ACC112 (cell line): ENCODE data around the gene SMC3.

Source experiments
- H2AFZ ChIP-seq: fragments of 200-600 bp; sonication (generic); one replicate; pipeline ENCODE4 v1.6.0; 2017; ENCODE audit warnings: antibody characterized with exemption, low read length; ENCODE audit not compliant: unreplicated experiment
- H3K27ac ChIP-seq: fragments of 200-600 bp; sonication (generic); 2 replicates; pipeline ENCODE4 v1.5.1; 2014; ENCODE audit warnings: low read depth, mild to moderate bottlenecking, antibody characterized with exemption, low read length, moderate library complexity
- H3K27me3 ChIP-seq: fragments of 200-600 bp; sonication (generic); 2 replicates; pipeline ENCODE4 v1.6.1; 2014; ENCODE audit warnings: mild to moderate bottlenecking, antibody characterized with exemption, low read length, moderate library complexity, mixed read lengths; ENCODE audit not compliant: insufficient read depth
- H3K36me3 ChIP-seq: fragments of 200-600 bp; sonication (generic); 2 replicates; pipeline ENCODE4 v1.6.1; 2016; ENCODE audit warnings: mild to moderate bottlenecking, antibody characterized with exemption, low read length, moderate library complexity, mixed read lengths; ENCODE audit not compliant: insufficient read depth
- H3K4me1 ChIP-seq: fragments of 200-600 bp; sonication (generic); one replicate; pipeline ENCODE4 v1.6.1; 2016; ENCODE audit warnings: low read length, mixed read lengths; ENCODE audit not compliant: insufficient read depth, unreplicated experiment, control insufficient read depth
- H3K4me3 ChIP-seq: fragments of 200-600 bp; sonication (generic); 2 replicates; pipeline ENCODE4 v1.5.1; 2014; ENCODE audit warnings: mild to moderate bottlenecking, low read depth, low read length
- H3K79me2 ChIP-seq: fragments of 200-600 bp; sonication (generic); one replicate; pipeline ENCODE4 v1.6.0; 2016; ENCODE audit warnings: low read length; ENCODE audit not compliant: control insufficient read depth, unreplicated experiment, insufficient read depth

The SMC3 gene

DNA sequence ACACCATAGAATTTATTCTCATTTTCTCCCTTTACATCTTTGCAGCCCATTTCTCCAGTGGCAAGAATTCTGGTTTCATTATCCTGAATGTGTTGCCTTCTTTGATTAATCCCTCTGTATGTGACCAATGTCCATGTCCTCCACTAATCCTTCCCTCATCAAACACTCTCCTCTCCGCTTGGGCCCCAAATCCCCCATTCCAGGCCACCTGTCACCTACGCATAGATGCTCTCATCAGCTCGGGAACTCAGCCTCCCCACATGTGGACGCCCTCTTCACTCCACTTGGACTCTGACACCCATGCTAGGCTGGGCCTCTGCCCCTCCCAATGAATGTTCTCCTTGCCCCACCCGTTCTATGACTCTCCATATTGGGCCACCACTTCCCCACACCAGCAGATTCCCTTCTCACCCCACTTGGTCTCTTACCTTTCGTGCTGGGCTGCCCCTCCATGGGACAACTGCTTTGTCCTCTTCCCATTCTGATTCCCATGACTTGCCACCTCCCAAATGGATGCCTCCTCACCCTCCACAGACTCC is 57.9 kb downstream of the SMC3 start:
- H3K27me3 ChIP-seq = peaks cover 6% of the 10 kb centered on the region; the same call in 1 of the 2 replicates
- H3K36me3 ChIP-seq = no peaks in the 10 kb centered on the region
- H3K27ac ChIP-seq = no peak overlapping the region

DNA sequence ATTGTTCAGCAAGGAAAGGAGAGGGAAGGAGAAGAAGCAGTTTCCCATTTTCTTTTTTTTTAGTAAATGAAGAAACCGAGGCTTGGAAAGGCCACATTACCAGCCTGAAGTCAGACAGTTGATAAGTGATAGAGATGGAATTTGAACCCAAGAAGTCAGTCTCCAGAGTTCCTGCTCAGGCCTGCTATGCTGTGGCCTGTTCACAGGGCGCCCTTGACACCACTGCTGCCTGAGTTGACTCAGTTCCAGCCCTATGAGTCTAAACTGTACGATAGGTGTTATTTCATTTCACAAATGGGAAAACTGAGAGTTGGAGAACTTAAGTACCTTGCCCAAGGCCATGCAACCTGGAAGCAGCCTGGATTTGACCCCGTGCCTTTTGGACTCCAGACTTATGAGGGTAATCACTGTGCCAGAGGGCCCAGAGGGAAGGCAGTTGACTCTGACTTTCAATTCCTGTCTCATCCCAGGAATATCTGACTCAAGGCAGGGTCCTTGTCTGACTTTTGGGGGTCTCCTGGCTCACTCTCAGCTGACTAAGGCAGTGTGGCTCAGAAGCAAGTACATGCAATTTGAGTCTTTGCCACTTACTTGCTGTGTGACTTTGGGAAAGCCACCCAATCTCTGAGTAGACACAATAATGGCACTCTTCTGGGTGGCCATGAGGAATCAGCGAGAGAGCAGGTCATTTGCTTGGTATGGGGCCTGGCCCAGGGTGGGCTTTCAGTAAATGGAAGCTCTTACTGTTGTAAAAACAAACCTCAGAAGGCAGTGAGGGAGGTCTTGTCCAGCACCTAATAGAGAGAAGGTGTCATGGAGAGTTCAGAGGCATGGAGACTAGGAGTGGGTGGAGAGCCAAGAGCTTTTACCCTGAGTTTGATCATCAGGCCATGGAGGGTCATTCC is 58.7 kb downstream of the SMC3 start:
- Histone ChIP-seq H3K4me1 (no peaks in the 10 kb centered on the region), H3K79me2 (no peaks in the 10 kb centered on the region), H3K36me3 (no peaks in the 10 kb centered on the region), H3K4me3 (no peak overlapping the region), H3K27me3 (peaks cover 6% of the 10 kb centered on the region; the same call in 1 of the 2 replicates), H3K27ac (no peak overlapping the region), H2AFZ (no peak overlapping the region)

More for the DNA sequence above, 57.9 kb downstream of the SMC3 start:
- no peaks in the 10 kb centered on the region for H3K4me1 ChIP-seq
- H2AFZ ChIP-seq = no peak overlapping the region
- no peak overlapping the region for H3K4me3 ChIP-seq
- H3K79me2 ChIP-seq = no peaks in the 10 kb centered on the region

DNA sequence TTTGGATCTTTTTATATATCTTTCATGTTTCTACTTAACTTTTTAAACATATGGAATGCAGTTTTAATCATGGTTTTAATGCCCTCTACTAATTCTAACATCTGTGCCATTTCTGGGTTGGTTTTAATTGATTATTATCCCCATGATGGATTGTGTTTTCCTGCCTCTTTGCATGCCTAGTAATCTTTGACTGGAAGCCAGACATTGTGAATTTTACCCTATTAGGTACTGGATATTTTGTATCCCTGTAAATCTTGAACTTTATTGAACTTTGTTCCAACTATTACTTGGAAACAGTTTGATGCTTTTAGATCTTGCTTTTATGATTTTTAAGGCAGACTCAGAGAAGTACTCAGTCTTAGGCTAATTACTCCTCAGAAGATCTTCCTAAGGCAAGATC is 60.7 kb downstream of the SMC3 start:
- Histone ChIP-seq H3K79me2 (no peaks in the 10 kb centered on the region), H3K36me3 (no peaks in the 10 kb centered on the region), H3K4me1 (no peaks in the 10 kb centered on the region), H3K27ac (no peak overlapping the region), H3K4me3 (no peak overlapping the region), H2AFZ (no peak overlapping the region), H3K27me3 (peaks cover 6% of the 10 kb centered on the region; the same call in 1 of the 2 replicates)

DNA sequence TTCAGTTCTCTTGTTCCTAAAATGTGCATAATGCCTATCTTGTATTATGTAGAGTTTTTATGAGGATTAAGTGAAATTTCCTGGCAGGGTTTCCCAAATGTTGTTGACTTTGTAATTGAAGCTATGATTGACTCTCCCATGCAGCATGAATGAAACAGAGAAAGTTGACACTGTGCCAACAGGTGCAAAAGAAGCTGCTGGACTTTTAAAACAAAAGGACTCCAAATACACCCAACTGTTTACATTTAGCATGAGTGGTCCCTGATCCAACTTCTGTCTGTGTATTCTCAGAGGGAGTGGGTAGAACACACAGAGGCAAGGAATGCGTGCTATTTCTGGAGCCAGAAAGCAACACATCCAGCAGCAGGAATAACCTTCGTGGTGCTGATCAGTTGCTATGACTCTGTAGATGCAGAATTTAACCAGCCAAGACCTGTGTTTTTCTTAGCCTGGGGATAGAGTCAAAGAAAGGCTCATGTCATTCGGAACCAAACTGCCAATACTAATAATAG is 62.2 kb downstream of the SMC3 start:
- H3K27me3 ChIP-seq = peaks cover 6% of the 10 kb centered on the region; the same call in 1 of the 2 replicates
- H3K4me3 ChIP-seq = no peak overlapping the region
- no peaks in the 10 kb centered on the region for H3K4me1 ChIP-seq
- H3K36me3 ChIP-seq = no peaks in the 10 kb centered on the region
- H2AFZ ChIP-seq = no peak overlapping the region
- H3K79me2 ChIP-seq = no peaks in the 10 kb centered on the region
- H3K27ac ChIP-seq = no peak overlapping the region

DNA sequence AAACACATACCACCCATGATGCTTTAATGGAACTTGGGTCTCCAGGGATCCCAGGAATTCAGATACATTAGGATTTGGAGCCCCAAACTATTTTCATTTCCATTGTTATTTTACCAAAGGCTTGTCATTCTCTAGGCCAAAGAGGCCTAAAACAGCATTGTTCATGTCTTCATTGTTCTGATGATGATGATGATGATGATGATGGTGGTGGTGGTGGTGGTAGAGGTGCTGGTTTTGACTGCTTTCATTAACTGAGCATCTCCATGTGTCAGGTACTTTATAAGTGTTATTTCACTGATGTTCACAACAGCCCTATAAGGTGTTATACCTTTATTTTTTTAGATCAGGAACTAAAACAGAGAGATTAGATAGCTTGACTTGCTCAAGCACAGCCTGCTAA is 64.4 kb downstream of the SMC3 start:
- no peaks in the 10 kb centered on the region for H3K79me2 ChIP-seq
- H3K4me1 ChIP-seq = peaks cover 2% of the 10 kb centered on the region
- H3K4me3 ChIP-seq = no peak overlapping the region
- H2AFZ ChIP-seq = no peak overlapping the region
- H3K36me3 ChIP-seq = no peaks in the 10 kb centered on the region
- peaks cover 6% of the 10 kb centered on the region; the same call in 1 of the 2 replicates for H3K27me3 ChIP-seq
- H3K27ac ChIP-seq = no peak overlapping the region

DNA sequence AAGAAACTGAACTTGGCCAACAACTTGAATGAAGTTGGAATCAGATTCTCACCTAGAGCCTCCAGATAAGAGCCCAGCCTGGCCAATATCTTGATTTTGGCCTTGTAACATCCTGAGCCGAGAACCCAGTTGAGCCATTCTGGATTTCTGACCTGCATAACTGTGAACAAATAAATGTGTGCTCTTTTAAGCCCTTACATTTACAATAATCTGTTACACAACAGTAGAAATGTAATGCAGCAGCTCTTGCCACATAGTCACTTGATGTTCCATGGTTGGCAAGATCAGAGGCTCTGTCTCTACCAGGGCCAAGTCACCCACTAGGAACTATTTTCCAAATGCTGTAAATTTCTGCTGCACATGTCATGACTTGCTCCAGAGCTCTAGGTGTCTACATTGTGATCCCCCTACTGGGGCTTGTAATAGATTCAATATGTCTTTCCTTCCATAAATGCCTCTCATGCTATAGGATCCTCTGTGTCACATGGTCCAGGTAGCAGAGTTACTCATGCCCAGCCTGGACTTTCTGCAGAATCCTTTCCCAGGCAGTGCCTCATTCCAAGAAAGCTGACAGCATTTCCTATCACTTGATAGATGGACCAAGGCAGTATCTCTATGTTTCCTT is 65.2 kb downstream of the SMC3 start:
- Histone ChIP-seq H2AFZ (no peak overlapping the region), H3K4me1 (peaks cover 3% of the 10 kb centered on the region), H3K27ac (no peak overlapping the region), H3K36me3 (no peaks in the 10 kb centered on the region), H3K79me2 (no peaks in the 10 kb centered on the region), H3K4me3 (no peak overlapping the region), H3K27me3 (peaks cover 6% of the 10 kb centered on the region; the same call in 1 of the 2 replicates)

DNA sequence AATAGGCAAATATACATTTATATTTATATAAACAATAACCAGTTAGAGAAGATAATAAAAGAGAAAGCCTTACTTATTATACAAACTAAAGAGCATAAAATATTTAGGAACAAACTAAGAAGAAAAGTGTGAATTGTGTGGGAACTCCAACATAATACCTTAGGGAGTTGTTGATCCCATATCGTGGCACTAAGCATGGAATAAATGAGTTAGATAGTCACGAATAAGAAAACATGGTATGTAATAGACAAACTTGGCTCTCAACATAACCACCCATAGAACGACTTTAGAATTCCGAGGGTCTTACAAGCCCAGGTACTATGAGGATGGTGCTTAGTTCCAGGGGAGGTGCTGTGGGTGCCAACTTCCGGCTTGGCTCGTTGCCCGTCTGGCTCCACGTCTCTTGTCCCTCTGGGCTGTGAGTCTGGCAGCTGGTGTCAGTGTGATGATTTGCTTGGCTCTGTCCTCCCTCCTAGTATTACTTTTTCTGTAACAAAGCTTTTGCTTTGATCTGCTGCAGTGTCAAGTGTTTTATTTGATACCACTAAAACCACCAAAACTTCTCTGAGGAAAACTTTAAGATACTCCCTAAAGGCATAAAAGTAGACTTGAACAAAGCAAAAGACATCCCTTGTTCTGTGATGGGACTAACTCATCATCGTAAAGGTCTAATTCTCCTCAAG is 67.2 kb downstream of the SMC3 start:
- Histone ChIP-seq H2AFZ (no peak overlapping the region), H3K36me3 (no peaks in the 10 kb centered on the region), H3K79me2 (no peaks in the 10 kb centered on the region), H3K27me3 (no peaks in the 10 kb centered on the region), H3K4me1 (peaks cover 3% of the 10 kb centered on the region), H3K4me3 (no peak overlapping the region), H3K27ac (no peak overlapping the region)

DNA sequence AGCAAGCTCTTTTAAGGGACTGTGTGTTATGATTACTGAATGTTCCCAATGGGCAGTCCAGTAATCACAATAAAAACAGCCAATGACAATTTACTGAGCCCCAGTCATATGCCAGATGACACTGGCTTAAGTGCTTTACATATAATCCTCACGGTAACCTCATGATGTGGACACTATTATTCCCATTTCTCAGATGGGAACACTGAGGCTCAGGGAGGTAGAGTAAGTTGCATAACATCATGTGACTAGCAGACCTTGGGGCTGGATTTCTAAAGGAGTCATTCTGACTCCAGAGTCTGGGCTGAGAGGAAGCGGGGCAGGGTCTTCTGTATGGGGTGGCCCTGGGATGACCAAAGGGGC is 69.1 kb downstream of the SMC3 start:
- no peaks in the 10 kb centered on the region for H3K36me3 ChIP-seq
- no peaks in the 10 kb centered on the region for H3K79me2 ChIP-seq
- H3K4me1 ChIP-seq = peaks cover 8% of the 10 kb centered on the region
- no peak overlapping the region for H3K27ac ChIP-seq
- H2AFZ ChIP-seq = no peak overlapping the region
- no peak overlapping the region for H3K4me3 ChIP-seq
- peaks cover 2% of the 10 kb centered on the region; the same call in 1 of the 2 replicates for H3K27me3 ChIP-seq

DNA sequence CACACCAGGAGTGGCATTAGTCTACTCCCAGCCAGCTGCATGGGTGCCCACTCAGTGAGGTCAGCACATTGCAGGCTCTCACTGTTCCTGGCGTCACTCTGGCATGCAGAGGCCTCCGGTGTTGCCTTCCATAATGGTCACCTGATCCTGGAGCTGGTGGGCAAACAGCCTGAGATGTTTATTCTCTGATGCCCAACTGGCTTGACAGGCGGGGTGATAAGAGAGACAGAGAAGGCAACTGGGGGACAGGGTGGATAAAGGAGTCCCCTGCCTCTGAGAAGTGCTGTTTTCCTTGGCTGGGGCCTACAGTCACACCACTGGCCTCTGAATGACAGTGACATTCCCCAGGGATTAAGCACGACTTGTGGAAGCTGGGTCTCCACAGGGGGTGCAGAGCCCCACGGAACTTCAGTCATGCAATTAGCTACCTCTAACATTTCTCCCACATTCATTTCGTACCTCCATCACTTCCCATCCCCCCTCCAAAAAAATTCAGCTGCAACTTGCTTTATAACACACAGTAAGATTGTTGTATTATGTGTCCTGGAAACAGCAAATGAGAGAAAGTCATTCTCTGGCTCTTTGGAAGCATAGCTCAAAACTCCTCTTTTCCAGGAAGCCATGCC is 69.5 kb downstream of the SMC3 start:
- peaks cover 7% of the 10 kb centered on the region for H3K27me3 ChIP-seq
- H3K4me3 ChIP-seq = no peak overlapping the region
- no peak overlapping the region for H2AFZ ChIP-seq
- H3K36me3 ChIP-seq = no peaks in the 10 kb centered on the region
- H3K79me2 ChIP-seq = no peaks in the 10 kb centered on the region
- H3K4me1 ChIP-seq = peaks cover 8% of the 10 kb centered on the region
- H3K27ac ChIP-seq = no peak overlapping the region

DNA sequence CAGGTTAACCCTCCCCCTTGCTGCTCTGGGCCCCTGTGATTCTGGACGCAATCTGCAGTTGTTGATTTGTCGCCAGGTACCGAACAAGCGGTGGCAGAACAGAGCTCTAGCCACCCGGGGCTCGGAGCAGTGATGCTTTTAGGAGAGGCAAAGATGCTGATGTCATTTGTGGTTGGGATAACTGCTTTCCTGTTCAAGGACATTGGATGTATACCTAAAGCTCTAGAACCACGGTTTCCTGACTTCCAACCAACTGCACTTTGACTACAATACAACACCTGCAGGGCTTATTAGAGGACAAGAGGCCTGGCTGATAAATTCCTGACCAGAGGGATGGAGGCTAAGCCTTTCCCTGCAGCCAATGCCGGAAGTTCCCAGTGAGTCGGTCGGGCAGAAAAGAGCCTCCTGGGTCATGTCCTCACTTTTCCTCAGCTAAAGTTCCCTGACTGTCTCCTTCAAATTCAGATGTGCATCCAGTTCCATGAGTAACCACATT is 70.1 kb downstream of the SMC3 start:
- peaks cover 12% of the 10 kb centered on the region for H3K27me3 ChIP-seq
- H3K27ac ChIP-seq = no peak overlapping the region
- H3K79me2 ChIP-seq = no peaks in the 10 kb centered on the region
- H3K4me3 ChIP-seq = no peak overlapping the region
- no peak overlapping the region for H2AFZ ChIP-seq
- H3K36me3 ChIP-seq = no peaks in the 10 kb centered on the region
- peaks cover 8% of the 10 kb centered on the region for H3K4me1 ChIP-seq
